ENCODE data around the gene GADD45GIP1. TPM values are rescaled to one million over a fixed set of nuclear protein-coding genes. Genes with fewer than 3 reads are reported as not detected.
"Not testable (repeated sequence)": the region's sequence is repeated elsewhere in the genome, so short reads cannot be mapped to it uniquely, and the experiment has no call there.

Gene GADD45GIP1
- polyA plus RNA-seq, 3 donors from 2014 or later = 37.4 to 69.1 (median 56.8) TPM

- not testable (repeated sequence) for DNase-seq, H3K9me3 Mint-ChIP-seq, H3K4me3 Mint-ChIP-seq, H3K36me3 Mint-ChIP-seq, H3K27ac Mint-ChIP-seq
- Mint-ChIP-seq H3K27me3 (ENCODE audit: low read depth in 3 of 3) (peaks cover 5 to 11% (median 10%) of the 10 kb centered on the region in 3 donors), H3K4me1 (peaks cover 32 to 33% of the 10 kb centered on the region in 2 donors)
Measured at GRCh38 chr19:12915860-12916259, 41.2 kb downstream of the GADD45GIP1 start.

- H3K27ac Mint-ChIP-seq = peak overlapping the region; percentile 80 to 96 (median 84)
- peak overlapping the region; percentile 36 to 72 (median 43) for H3K4me3 Mint-ChIP-seq
- no peaks in the 10 kb centered on the region for H3K36me3 Mint-ChIP-seq
- no peaks in the 10 kb centered on the region for H3K9me3 Mint-ChIP-seq
- DNase-seq = peak; percentile 40 to 46 (median 43)
- H3K4me1 Mint-ChIP-seq = peaks cover 23 to 24% of the 10 kb centered on the region in 2 donors
- H3K27me3 Mint-ChIP-seq (ENCODE audit: low read depth in 3 of 3) = peaks cover under 1 to 6% (median 4%) of the 10 kb centered on the region in 3 donors
Measured at GRCh38 chr19:12913851-12914690, 43.0 kb downstream of the GADD45GIP1 start.

GRCh38 chr19:12913011-12913561 lies 43.9 kb downstream of the GADD45GIP1 start:
- Mint-ChIP-seq H3K27ac (peak overlapping the region in 5 of 6 donors; percentile 37 to 95 (median 84)), H3K27me3 (ENCODE audit: low read depth in 3 of 3) (peaks cover 0 to 6% (median 1%) of the 10 kb centered on the region in 3 donors), H3K4me3 (peak overlapping the region in 1 of 5 donors; percentile 29), H3K4me1 (peaks cover 19 to 20% of the 10 kb centered on the region in 2 donors), H3K9me3 (no peaks in the 10 kb centered on the region), H3K36me3 (no peaks in the 10 kb centered on the region)
- no peak for DNase-seq

- no peak for DNase-seq
- Mint-ChIP-seq H3K27ac (no peak overlapping the region), H3K4me1 (peaks cover 19 to 20% of the 10 kb centered on the region in 2 donors), H3K27me3 (ENCODE audit: low read depth in 3 of 3) (peaks cover 0 to 6% (median 0%) of the 10 kb centered on the region in 3 donors), H3K4me3 (no peak overlapping the region), H3K36me3 (no peaks in the 10 kb centered on the region), H3K9me3 (no peaks in the 10 kb centered on the region)
Measured at GRCh38 chr19:12912571-12912970, 44.5 kb downstream of the GADD45GIP1 start.

- no peaks in the 10 kb centered on the region for H3K4me1 Mint-ChIP-seq
- no peak overlapping the region for H3K27ac Mint-ChIP-seq
- H3K36me3 Mint-ChIP-seq = no peaks in the 10 kb centered on the region
- H3K4me3 Mint-ChIP-seq = no peak overlapping the region
- DNase-seq = no peak
- no peaks in the 10 kb centered on the region for H3K9me3 Mint-ChIP-seq
- peaks cover 0 to 2% (median 0%) of the 10 kb centered on the region in 3 donors for H3K27me3 Mint-ChIP-seq (ENCODE audit: low read depth in 3 of 3)
Measured at GRCh38 chr19:12907166-12907565, 49.9 kb downstream of the GADD45GIP1 start.

Other genes with a start within 250 kb of the GADD45GIP1 start
- 1 to 10 TPM in 1 of 3 donors, under 1 TPM in 2; 0.46 to 4.0 (median 0.98) TPM for gene TNPO2, start 233.3 kb downstream of the GADD45GIP1 start, polyA plus RNA-seq
- gene TRIR, start 222.5 kb downstream of the GADD45GIP1 start, polyA plus RNA-seq = 100 to 1,000 TPM; 183 to 301 (median 283) TPM
- 100 to 1,000 TPM in 2 of 3 donors, 10 to 100 TPM in 1; 93.5 to 182 (median 124) TPM for gene GET3, start 219.7 kb downstream of the GADD45GIP1 start, polyA plus RNA-seq
- gene BEST2, start 205.4 kb downstream of the GADD45GIP1 start, polyA plus RNA-seq = not detected
- 1 to 10 TPM in 2 of 3 donors, not detected in 1; 2.1 to 2.5 TPM for gene HOOK2, start 181.7 kb downstream of the GADD45GIP1 start, polyA plus RNA-seq
- 100 to 1,000 TPM; 620 to 796 (median 697) TPM for gene JUNB, start 165.7 kb downstream of the GADD45GIP1 start, polyA plus RNA-seq
- 100 to 1,000 TPM; 157 to 165 (median 159) TPM for gene PRDX2, start 155.4 kb downstream of the GADD45GIP1 start, polyA plus RNA-seq
- 10 to 100 TPM in 1 of 3 donors, 1 to 10 TPM in 2; 3.0 to 11.0 (median 4.5) TPM for gene THSD8, start 155.2 kb downstream of the GADD45GIP1 start, polyA plus RNA-seq
- gene RNASEH2A, start 150.6 kb downstream of the GADD45GIP1 start, polyA plus RNA-seq = 10 to 100 TPM; 27.7 to 45.4 (median 37.5) TPM
- not detected for gene RTBDN, start 122.6 kb downstream of the GADD45GIP1 start, polyA plus RNA-seq
- gene MAST1, start 118.7 kb downstream of the GADD45GIP1 start, polyA plus RNA-seq = under 1 TPM in 2 of 3 donors, not detected in 1; 0.28 TPM
- gene DNASE2, start 75.8 kb downstream of the GADD45GIP1 start, polyA plus RNA-seq = 100 to 1,000 TPM in 1 of 3 donors, 10 to 100 TPM in 2; 72.6 to 108 (median 83.5) TPM
- 1 to 10 TPM in 1 of 3 donors, under 1 TPM in 2; 0.15 to 1.8 (median 0.20) TPM for gene KLF1, start 70.0 kb downstream of the GADD45GIP1 start, polyA plus RNA-seq
- gene GCDH, start 66.1 kb downstream of the GADD45GIP1 start, polyA plus RNA-seq = 10 to 100 TPM; 17.0 to 21.6 (median 18.4) TPM
- gene SYCE2, start 37.9 kb downstream of the GADD45GIP1 start, polyA plus RNA-seq = under 1 TPM in 1 of 3 donors, not detected in 2; 0.20 TPM
- 10 to 100 TPM; 57.2 to 82.0 (median 71.1) TPM for gene FARSA, start 23.5 kb downstream of the GADD45GIP1 start, polyA plus RNA-seq
- 100 to 1,000 TPM; 125 to 301 (median 238) TPM for gene CALR, start 18.6 kb downstream of the GADD45GIP1 start, polyA plus RNA-seq
- gene RAD23A, start 11.4 kb downstream of the GADD45GIP1 start, polyA plus RNA-seq = 100 to 1,000 TPM in 1 of 3 donors, 10 to 100 TPM in 2; 68.9 to 121 (median 69.4) TPM
- not detected for gene DAND5, start 12.4 kb upstream of the GADD45GIP1 start, polyA plus RNA-seq
- gene NFIX, start 38.3 kb upstream of the GADD45GIP1 start, polyA plus RNA-seq = under 1 TPM in 1 of 3 donors, not detected in 2; 0.49 TPM
- 1 to 10 TPM; 1.1 to 2.2 (median 2.1) TPM for gene LYL1, start 145.6 kb upstream of the GADD45GIP1 start, polyA plus RNA-seq
- 10 to 100 TPM; 13.2 to 16.5 (median 16.3) TPM for gene TRMT1, start 159.5 kb upstream of the GADD45GIP1 start, polyA plus RNA-seq
- 1 to 10 TPM in 2 of 3 donors, not detected in 1; 1.2 to 2.8 TPM for gene NACC1, start 161.0 kb upstream of the GADD45GIP1 start, polyA plus RNA-seq
- 10 to 100 TPM; 56.8 to 92.5 (median 66.0) TPM for gene STX10, start 193.2 kb upstream of the GADD45GIP1 start, polyA plus RNA-seq
- 100 to 1,000 TPM; 395 to 487 (median 487) TPM for gene IER2, start 193.2 kb upstream of the GADD45GIP1 start, polyA plus RNA-seq